Kidney epithelial cell (primary cell): ENCODE results near the gene ABL1. TPM values are rescaled to one million over a fixed set of nuclear protein-coding genes. Genes with fewer than 3 reads are reported as not detected.

Source experiments
- DNase-seq: peaks from one replicate; pipeline ENCODE4 v3.0.0-alpha.2; 2010; ENCODE audit warnings: low read depth
- H3K27me3 ChIP-seq: 2 replicates; pipeline ENCODE4 v1.6.0; 2011; ENCODE audit warnings: low read length; ENCODE audit not compliant: control insufficient read depth, insufficient read depth
- H3K36me3 ChIP-seq: 2 replicates; pipeline ENCODE4 v1.5.1; 2011; ENCODE audit warnings: low read length; ENCODE audit not compliant: control insufficient read depth, insufficient read depth
- H3K4me3 ChIP-seq: 2 replicates; pipeline ENCODE4 v1.5.1; 2011; ENCODE audit warnings: low read depth, mild to moderate bottlenecking, control low read depth, low read length
- CTCF ChIP-seq: IDR thresholded peaks from 2 replicates; pipeline ENCODE4 v1.5.1; 2011; ENCODE audit warnings: mild to moderate bottlenecking, moderate library complexity, low read length, control low read depth, inconsistent platforms; ENCODE audit not compliant: insufficient read depth, poor library complexity, severe bottlenecking
- total RNA-seq: library from RNA; depleted of rRNA; stranded (reverse); fragments of >200 nt; gene quantifications from 2 replicates; pipeline ENCODE4 v1.2.3, GENCODE V29; 2015

ABL1 gene
- total RNA-seq, 1 donor from 2014 or later, result 83.7 TPM

DNA sequence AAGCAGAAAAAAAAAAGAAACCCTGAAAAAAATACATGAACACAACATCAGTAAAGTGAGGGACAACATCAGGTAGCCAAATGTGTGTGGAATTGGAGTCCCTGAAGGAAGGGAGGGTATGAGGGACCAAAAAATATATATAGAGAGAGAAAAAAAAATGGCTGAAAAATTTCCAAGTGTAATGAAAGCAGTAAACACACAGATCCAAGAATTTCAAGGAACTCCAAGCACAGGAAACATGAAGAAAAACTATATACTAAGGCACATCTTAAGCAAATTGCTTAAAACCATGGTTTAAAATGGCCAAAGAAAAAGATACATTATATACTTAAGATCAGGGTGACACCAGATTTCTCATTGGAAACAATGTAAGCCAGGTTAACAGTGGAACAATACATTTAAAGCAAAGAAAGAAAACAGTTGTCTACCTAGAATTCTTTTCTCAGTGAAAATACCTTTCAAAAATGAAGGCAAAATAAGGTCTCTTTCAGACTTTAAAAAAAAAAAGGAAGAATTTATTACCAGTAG is 24.4 kb upstream of the ABL1 start:
- no peak overlapping the region for H3K4me3 ChIP-seq
- H3K27me3 ChIP-seq, result no peaks in the 10 kb centered on the region
- no peak for DNase-seq
- no peaks in the 10 kb centered on the region for H3K36me3 ChIP-seq
- TF ChIP-seq CTCF, result no peak

GRCh38 chr9:130815242-130815808 is 19.7 kb upstream of the ABL1 start:
- Histone ChIP-seq H3K4me3 (no peak overlapping the region), H3K36me3 (no peaks in the 10 kb centered on the region), H3K27me3 (no peaks in the 10 kb centered on the region)
- no peak for TF ChIP-seq CTCF
- DNase-seq, result no peak

DNA sequence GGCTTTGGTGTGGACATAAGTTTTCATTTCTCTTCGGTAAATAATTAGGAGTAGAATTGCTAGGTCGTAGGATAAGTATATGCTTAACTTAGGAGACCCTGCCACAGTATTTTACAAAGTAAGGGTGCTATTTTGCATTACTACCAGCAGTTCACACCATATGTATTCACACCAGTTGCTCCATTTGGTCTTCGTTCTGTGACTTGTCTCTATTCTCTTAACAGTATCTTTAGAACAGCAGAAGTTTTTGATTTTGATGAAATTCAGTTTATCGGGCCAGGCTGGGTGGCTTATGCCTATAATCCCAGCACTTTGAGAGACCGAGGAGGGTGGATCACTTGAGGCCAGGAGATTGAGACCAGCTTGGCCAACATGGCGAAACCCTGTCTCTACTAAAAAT is 17.1 kb upstream of the ABL1 start:
- no peaks in the 10 kb centered on the region for H3K36me3 ChIP-seq
- H3K4me3 ChIP-seq, result no peak overlapping the region
- TF ChIP-seq CTCF, result no peak
- no peaks in the 10 kb centered on the region for H3K27me3 ChIP-seq
- no peak for DNase-seq

DNA sequence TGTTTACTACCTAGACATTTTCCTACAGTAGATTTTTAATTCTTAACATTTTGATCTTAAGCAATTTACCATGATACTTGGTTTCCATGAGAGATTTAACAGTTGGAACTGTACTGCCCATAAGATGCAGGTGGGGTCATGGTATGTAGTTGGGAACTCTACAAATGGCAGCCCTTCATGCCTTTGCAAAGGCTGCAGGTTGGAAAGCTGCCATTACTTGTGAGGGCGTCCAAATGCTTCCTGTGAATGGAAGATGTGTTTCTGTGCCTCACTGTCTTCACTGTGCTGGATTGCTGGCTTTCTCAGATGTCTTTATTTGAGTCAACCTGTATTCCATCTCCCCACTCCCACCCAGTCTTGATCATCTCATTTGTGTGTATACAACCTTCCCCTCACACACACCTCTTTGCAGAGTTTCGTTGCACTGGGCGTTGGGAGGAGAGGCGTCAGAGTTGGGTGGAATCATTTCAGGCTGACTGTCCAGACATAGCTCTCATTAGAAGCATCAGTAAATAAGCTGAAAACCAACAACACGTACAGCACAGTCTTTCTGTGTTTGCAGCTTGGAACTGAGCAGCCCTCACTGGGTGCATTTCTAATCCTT is 14.8 kb upstream of the ABL1 start:
- no peak for TF ChIP-seq CTCF
- H3K27me3 ChIP-seq, result no peaks in the 10 kb centered on the region
- no peaks in the 10 kb centered on the region for H3K36me3 ChIP-seq
- H3K4me3 ChIP-seq, result no peak overlapping the region
- no peak for DNase-seq

DNA sequence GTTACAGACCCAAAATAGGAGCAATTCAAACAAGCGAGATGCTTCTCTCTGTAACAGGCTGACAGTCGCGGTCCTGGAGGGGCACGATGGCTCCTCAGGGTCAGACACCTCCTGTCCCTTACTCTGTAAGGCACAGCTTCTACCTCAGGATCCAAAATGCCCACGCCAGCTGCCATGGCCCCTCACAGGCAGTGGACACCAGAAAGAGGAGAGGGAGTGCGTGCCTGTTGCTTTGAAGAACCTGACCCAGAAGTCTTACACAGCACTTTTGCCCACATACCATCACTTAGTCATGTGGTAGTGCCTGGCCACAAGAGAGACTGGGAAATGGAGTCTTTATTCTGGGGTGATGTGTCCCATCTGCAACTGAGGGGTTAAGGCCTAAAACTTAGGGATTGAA is 11.6 kb upstream of the ABL1 start:
- no peak for TF ChIP-seq CTCF
- H3K4me3 ChIP-seq, result no peak overlapping the region
- H3K27me3 ChIP-seq, result no peaks in the 10 kb centered on the region
- no peak for DNase-seq
- no peaks in the 10 kb centered on the region for H3K36me3 ChIP-seq

DNA sequence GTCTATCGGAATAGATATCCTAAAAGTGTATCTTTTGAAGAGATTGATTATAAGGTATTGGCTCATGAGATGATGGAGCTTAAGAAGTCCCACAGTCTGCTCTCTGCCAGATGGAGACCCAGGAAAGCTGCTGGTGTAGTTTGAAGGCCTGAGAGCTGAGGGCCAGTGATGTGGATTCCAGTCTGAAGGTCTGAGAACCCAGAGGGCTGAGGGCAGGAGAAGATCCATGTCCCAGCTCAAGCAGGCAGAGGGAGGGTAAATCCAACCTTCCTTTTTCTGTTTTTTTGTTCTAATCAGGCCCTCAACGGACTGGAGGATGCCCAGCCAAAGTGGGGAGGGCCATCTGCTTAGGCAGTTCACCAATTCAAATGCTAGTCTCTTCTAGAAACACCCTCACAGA is 11.0 kb upstream of the ABL1 start:
- no peak for TF ChIP-seq CTCF
- H3K36me3 ChIP-seq, result no peaks in the 10 kb centered on the region
- no peak for DNase-seq
- no peak overlapping the region for H3K4me3 ChIP-seq
- no peaks in the 10 kb centered on the region for H3K27me3 ChIP-seq
